Measurements from ENCODE around the gene MAP3K15. TPM values are rescaled to one million over a fixed set of nuclear protein-coding genes. Genes with fewer than 3 reads are reported as not detected.
A peak's percentile ranks its signal among the peaks of the same experiment; 100 is the strongest.
"Not testable (repeated sequence)": the region's sequence is repeated elsewhere in the genome, so short reads cannot be mapped to it uniquely, and the experiment has no call there.

MAP3K15 gene
- total and polyA plus RNA-seq, 5 donors, result 0.09 to 0.45 (median 0.20) TPM; not detected in 1

GRCh38 chrX:19539665-19540064 is 24.4 kb upstream of the MAP3K15 start:
- H3K27ac ChIP-seq (ENCODE audit: low read length), result no peak overlapping the region
- DNase-seq, result no peak
- intact Hi-C loops (cut with DNase I), result loop anchor here in 1 of 4 donors (5.0 kb wide), 1 partner anchor 162 kb away; no protein-coding TSS in a partner anchor
- no peaks in the 10 kb centered on the region for H3K27me3 ChIP-seq (ENCODE audit: control insufficient read depth, insufficient read depth)
- H3K4me1 ChIP-seq (ENCODE audit: control insufficient read depth, insufficient read depth, low read length), result no peaks in the 10 kb centered on the region
- no peak for ATAC-seq
- WGBS, result 81% methylated on average over 4 of the region's 4 CpGs
- H3K4me3 ChIP-seq (ENCODE audit: low read length), result no peak overlapping the region
- H3K9me3 ChIP-seq (ENCODE audit: control insufficient read depth, low read length), result no peaks in the 10 kb centered on the region

DNA sequence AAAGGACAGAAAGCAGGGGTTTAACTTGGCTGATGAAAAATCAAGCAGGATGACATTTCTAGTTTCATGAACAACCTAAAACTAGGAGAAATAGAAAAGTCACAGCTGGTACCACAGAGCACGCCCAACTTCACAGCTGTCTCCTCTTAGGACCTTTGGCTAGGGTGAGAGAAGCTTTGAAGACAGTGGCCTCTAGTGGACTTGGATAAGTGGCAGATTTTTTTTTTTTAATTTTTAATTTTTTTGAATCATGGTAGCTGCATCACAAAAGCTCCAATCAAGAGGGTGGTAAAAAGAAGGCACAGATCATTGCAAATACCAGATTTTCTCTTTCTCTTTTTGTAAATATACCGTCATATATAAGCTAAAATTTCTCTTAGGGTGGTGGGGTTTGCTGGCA is 20.2 kb upstream of the MAP3K15 start:
- intact Hi-C loops (cut with DNase I), result loop anchor here in 1 of 4 donors (5.0 kb wide), 1 partner anchor 158 kb away; no protein-coding TSS in a partner anchor
- Histone ChIP-seq H3K27ac (ENCODE audit: low read length) (no peak overlapping the region), H3K9me3 (ENCODE audit: control insufficient read depth, low read length) (no peaks in the 10 kb centered on the region), H3K4me1 (ENCODE audit: control insufficient read depth, insufficient read depth, low read length) (no peaks in the 10 kb centered on the region), H3K27me3 (ENCODE audit: control insufficient read depth, insufficient read depth) (no peaks in the 10 kb centered on the region), H3K4me3 (ENCODE audit: low read length) (no peak overlapping the region)
- 77% methylated on average over 2 of the region's 2 CpGs for WGBS
- DNase-seq (no peak), ATAC-seq (no peak)

GRCh38 chrX:19532709-19533108 is 17.4 kb upstream of the MAP3K15 start:
- Histone ChIP-seq H3K27ac (ENCODE audit: low read length) (no peak overlapping the region), H3K4me3 (ENCODE audit: low read length) (no peak overlapping the region), H3K9me3 (ENCODE audit: control insufficient read depth, low read length) (no peaks in the 10 kb centered on the region), H3K27me3 (ENCODE audit: control insufficient read depth, insufficient read depth) (no peaks in the 10 kb centered on the region), H3K4me1 (ENCODE audit: control insufficient read depth, insufficient read depth, low read length) (no peaks in the 10 kb centered on the region)
- intact Hi-C loops (cut with DNase I), result no loop called here
- WGBS, result 66% methylated on average over 8 of the region's 8 CpGs
- ATAC-seq (peak; percentile 48 to 68), DNase-seq (no peak)

- H3K4me3 ChIP-seq (ENCODE audit: low read length), result no peak overlapping the region
- ATAC-seq (no peak), DNase-seq (no peak)
- H3K27ac ChIP-seq (ENCODE audit: low read length), result no peak overlapping the region
- H3K4me1 ChIP-seq (ENCODE audit: control insufficient read depth, insufficient read depth, low read length), result peaks cover 2% of the 10 kb centered on the region
- no peaks in the 10 kb centered on the region for H3K27me3 ChIP-seq (ENCODE audit: control insufficient read depth, insufficient read depth)
- WGBS, result 80% methylated on average over 4 of the region's 4 CpGs
- intact Hi-C loops (cut with DNase I), result no loop called here
- no peaks in the 10 kb centered on the region for H3K9me3 ChIP-seq (ENCODE audit: control insufficient read depth, low read length)
Measured at GRCh38 chrX:19517965-19518364, 2.7 kb upstream of the MAP3K15 start.

- DNase-seq, result no peak
- H3K27me3 ChIP-seq (ENCODE audit: control insufficient read depth, insufficient read depth), result no peaks in the 10 kb centered on the region
- no peak overlapping the region for H3K27ac ChIP-seq (ENCODE audit: low read length)
- no peak for ATAC-seq
- H3K9me3 ChIP-seq (ENCODE audit: control insufficient read depth, low read length), result no peaks in the 10 kb centered on the region
- peaks cover 2% of the 10 kb centered on the region for H3K4me1 ChIP-seq (ENCODE audit: control insufficient read depth, insufficient read depth, low read length)
- peak overlapping the region; percentile 52 for H3K4me3 ChIP-seq (ENCODE audit: low read length)
- intact Hi-C loops (cut with DNase I), result no loop called here
- 3% methylated on average over 22 of the region's 23 CpGs for WGBS
Measured at GRCh38 chrX:19515615-19516105, 352 bp upstream of the MAP3K15 start.

- Histone ChIP-seq H3K4me1 (ENCODE audit: control insufficient read depth, insufficient read depth, low read length) (peaks cover 2% of the 10 kb centered on the region), H3K9me3 (ENCODE audit: control insufficient read depth, low read length) (no peaks in the 10 kb centered on the region), H3K4me3 (ENCODE audit: low read length) (no peak overlapping the region), H3K27me3 (ENCODE audit: control insufficient read depth, insufficient read depth) (no peaks in the 10 kb centered on the region), H3K27ac (ENCODE audit: low read length) (no peak overlapping the region)
- intact Hi-C loops (cut with DNase I), result no loop called here
- DNase-seq (no peak), ATAC-seq (no peak)
- WGBS, result 46% methylated on average over 4 of the region's 4 CpGs
Measured at GRCh38 chrX:19513383-19513782, 1.9 kb downstream of the MAP3K15 start.

- 44% methylated on average over 9 of the region's 9 CpGs for WGBS
- no peak for DNase-seq
Measured at GRCh38 chrX:19512961-19513360, 2.3 kb downstream of the MAP3K15 start.

GRCh38 chrX:19512359-19512758 is 2.9 kb downstream of the MAP3K15 start:
- 86% methylated on average over 8 of the region's 8 CpGs for WGBS
- Histone ChIP-seq H3K4me1 (ENCODE audit: control insufficient read depth, insufficient read depth, low read length) (peaks cover 2% of the 10 kb centered on the region), H3K27me3 (ENCODE audit: control insufficient read depth, insufficient read depth) (no peaks in the 10 kb centered on the region), H3K27ac (ENCODE audit: low read length) (no peak overlapping the region), H3K4me3 (ENCODE audit: low read length) (no peak overlapping the region), H3K9me3 (ENCODE audit: control insufficient read depth, low read length) (no peaks in the 10 kb centered on the region)
- ATAC-seq (no peak), DNase-seq (no peak)
- intact Hi-C loops (cut with DNase I), result no loop called here

More at GRCh38 chrX:19512961-19513360, 2.3 kb downstream of the MAP3K15 start:
- no peak overlapping the region for H3K4me3 ChIP-seq (ENCODE audit: low read length)
- no peak overlapping the region for H3K27ac ChIP-seq (ENCODE audit: low read length)
- intact Hi-C loops (cut with DNase I), result no loop called here
- ATAC-seq, result no peak
- peaks cover 2% of the 10 kb centered on the region for H3K4me1 ChIP-seq (ENCODE audit: control insufficient read depth, insufficient read depth, low read length)
- no peaks in the 10 kb centered on the region for H3K27me3 ChIP-seq (ENCODE audit: control insufficient read depth, insufficient read depth)
- no peaks in the 10 kb centered on the region for H3K9me3 ChIP-seq (ENCODE audit: control insufficient read depth, low read length)

DNA sequence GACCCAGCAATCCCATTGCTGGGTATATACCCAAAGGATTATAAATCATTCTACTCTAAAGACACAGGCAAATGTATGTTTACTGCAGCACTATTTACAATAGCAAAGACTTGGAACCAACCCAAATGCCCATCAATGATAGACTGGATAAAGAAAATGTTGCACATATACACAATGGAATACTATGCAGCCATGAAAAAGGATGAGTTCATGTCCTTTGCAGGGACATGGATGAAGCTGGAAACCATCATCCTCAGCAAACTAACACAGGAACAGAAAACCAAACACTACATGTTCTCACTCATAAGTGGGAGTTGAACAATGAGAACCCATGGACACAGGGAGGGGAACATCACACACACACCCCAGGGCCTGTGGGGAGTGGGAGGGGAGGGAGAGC is 3.5 kb downstream of the MAP3K15 start:
- H3K27me3 ChIP-seq (ENCODE audit: control insufficient read depth, insufficient read depth); H3K4me3 ChIP-seq (ENCODE audit: low read length); H3K27ac ChIP-seq (ENCODE audit: low read length); DNase-seq; intact Hi-C loops (cut with DNase I); H3K9me3 ChIP-seq (ENCODE audit: control insufficient read depth, low read length); ATAC-seq; H3K4me1 ChIP-seq (ENCODE audit: control insufficient read depth, insufficient read depth, low read length): not testable (repeated sequence)

DNA sequence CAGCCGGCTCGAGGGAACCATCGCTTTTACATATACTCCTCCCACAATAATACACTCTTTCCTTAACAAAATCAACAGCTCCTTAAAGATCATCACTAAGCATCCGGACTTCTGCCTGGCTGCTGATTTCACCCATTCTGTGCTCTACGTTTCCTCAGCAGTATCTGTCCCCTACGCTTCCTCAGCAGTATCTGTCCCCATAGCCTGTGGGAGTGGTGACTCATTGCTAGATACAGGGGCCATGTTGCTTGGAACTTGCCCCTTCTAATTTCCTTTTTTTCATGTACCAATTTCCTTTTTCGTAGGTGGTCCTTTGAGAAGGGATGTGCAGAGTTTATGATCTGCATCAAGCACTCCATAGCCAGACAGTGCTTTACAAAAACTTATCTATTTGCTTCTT is 18.6 kb downstream of the MAP3K15 start:
- Histone ChIP-seq H3K27me3 (ENCODE audit: control insufficient read depth, insufficient read depth) (no peaks in the 10 kb centered on the region), H3K4me3 (ENCODE audit: low read length) (no peak overlapping the region), H3K9me3 (ENCODE audit: control insufficient read depth, low read length) (no peaks in the 10 kb centered on the region), H3K4me1 (ENCODE audit: control insufficient read depth, insufficient read depth, low read length) (no peaks in the 10 kb centered on the region), H3K27ac (ENCODE audit: low read length) (no peak overlapping the region)
- DNase-seq (no peak), ATAC-seq (no peak)
- intact Hi-C loops (cut with DNase I), result no loop called here
- WGBS, result 39% methylated on average over 7 of the region's 7 CpGs

- Histone ChIP-seq H3K9me3 (ENCODE audit: control insufficient read depth, low read length) (no peaks in the 10 kb centered on the region), H3K27me3 (ENCODE audit: control insufficient read depth, insufficient read depth) (no peaks in the 10 kb centered on the region), H3K27ac (ENCODE audit: low read length) (no peak overlapping the region), H3K4me3 (ENCODE audit: low read length) (no peak overlapping the region), H3K4me1 (ENCODE audit: control insufficient read depth, insufficient read depth, low read length) (no peaks in the 10 kb centered on the region)
- no peak for ATAC-seq
- DNase-seq, result no peak
- WGBS, result 73% methylated on average over 3 of the region's 3 CpGs
- intact Hi-C loops (cut with DNase I), result no loop called here
Measured at GRCh38 chrX:19487520-19488200, 27.6 kb downstream of the MAP3K15 start.

All from right cardiac atrium (tissue), 5 donors.